Kidney capillary endothelial cell (primary cell): ENCODE measurements around the gene OGT.
"Not testable (repeated sequence)": the region's sequence is repeated elsewhere in the genome, so short reads cannot be mapped to it uniquely, and the experiment has no call there.

Source experiments
- DNase-seq: peaks from one replicate; pipeline ENCODE4 v3.0.0-alpha.2; 2018; ENCODE audit warnings: low spot score

The OGT gene

DNA sequence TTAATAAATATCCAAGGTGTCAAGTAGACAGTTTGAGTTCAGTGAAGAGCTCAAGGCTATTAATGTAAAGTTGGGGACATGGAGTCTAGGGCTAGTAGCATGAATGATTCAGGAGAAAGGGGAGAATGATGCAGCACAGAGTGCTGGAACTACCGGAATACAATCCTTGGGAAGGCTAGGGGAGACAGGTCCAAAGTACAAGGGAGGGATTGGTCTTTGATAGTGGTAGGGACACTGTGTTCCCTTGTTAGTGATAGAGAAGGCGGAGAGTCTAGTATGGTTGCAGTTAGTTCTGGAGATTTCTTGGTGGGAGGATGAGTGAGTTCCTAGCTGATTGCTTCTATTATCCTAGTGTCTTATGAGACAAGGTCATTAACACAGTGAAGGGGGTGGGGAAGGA, 54.0 kb downstream of the OGT start:
- no peak for DNase-seq

DNA sequence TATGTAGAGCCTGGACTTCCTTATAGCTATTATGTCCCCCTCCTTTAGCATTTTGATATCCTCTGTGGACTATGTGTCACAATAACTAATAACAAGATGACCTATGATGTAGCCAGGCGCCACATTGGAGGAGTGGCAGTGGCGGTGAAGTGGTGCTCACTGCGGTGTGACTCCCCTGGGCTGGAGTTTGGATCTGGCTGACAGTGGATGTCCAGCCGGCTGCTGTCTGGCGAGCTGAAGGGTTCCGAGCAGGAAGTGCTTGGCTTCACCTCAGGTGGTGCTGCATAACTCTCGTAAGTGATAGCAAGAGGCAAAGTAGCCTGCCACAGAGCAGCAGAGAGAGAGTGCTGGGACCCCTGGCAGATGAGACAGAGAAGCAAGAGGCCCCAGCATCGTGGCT, 60.3 kb downstream of the OGT start:
- not testable (repeated sequence) for DNase-seq

GRCh38 chrX:71599965-71600364, 67.1 kb downstream of the OGT start:
- no peak for DNase-seq

DNA sequence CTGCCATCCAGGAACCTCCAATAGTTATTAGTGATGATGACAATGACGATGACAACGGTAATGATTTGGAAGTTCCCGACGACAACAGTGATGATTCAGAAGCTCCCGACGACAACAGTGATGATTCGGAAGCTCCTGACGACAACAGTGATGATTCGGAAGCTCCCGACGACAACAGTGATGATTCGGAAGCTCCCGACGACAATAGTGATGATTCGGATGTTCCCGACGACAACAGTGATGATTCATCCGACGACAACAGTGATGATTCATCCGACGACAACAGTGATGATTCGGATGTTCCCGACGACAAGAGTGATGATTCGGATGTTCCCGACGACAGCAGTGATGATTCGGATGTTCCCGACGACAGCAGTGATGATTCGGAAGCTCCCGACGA, 70.7 kb downstream of the OGT start:
- no peak for DNase-seq

DNA sequence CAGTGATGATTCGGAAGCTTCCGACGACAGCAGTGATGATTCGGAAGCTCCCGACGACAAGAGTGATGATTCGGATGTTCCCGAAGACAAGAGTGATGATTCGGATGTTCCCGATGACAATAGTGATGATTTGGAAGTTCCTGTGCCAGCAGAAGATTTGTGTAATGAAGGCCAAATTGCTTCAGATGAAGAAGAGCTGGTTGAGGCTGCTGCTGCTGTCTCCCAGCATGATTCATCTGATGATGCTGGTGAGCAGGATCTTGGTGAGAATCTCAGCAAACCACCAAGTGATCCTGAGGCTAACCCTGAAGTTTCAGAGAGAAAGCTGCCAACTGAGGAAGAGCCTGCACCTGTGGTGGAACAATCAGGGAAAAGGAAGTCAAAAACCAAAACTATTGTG, 71.2 kb downstream of the OGT start:
- DNase-seq, result no peak

GRCh38 chrX:71604796-71605568, 72.1 kb downstream of the OGT start:
- DNase-seq, result no peak

GRCh38 chrX:71606536-71607216, 73.8 kb downstream of the OGT start:
- peak; percentile 30 for DNase-seq

DNA sequence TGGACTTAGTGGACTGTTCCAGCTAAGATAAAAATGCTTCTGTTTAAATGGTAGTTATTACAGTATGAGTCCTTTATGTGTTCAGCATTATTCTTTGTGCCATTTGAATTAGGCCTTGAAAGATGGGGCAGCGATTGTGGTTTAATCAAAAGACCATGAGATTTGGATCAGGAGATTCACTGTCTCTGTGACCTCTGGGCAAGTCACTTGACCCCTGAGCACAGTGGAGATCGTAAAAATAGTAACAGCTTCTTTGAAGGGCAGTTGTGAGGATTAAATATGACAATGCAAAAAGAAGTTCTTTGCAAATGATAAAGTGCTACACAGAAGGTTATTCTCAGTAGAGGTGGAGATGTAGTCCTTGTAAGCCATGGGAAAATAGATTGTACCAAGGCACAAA, 74.6 kb downstream of the OGT start:
- no peak for DNase-seq

- DNase-seq, result no peak
Observed at GRCh38 chrX:71609095-71609750, 76.3 kb downstream of the OGT start.

DNA sequence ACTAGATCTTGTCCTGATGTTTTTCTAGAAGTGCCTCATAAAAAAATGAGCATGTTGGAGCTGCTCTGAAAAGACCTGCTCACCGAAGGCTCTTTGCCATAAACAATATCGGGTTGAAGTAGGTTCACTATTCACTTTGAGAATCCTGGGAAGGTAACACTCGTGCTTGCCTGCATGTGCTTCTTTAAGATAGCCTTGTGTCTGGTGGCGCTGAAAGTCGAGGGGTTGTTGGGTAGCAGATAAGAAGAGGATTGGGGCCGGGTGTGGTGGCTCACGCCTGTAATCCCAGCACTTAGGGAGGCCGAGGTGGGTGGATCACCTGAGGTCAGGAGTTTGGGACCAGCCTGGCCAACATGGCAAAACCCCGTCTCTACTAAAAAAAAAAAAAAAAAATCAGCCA, 78.8 kb downstream of the OGT start:
- DNase-seq, result not testable (repeated sequence)

GRCh38 chrX:71612256-71612655, 79.4 kb downstream of the OGT start:
- peak; percentile 56 for DNase-seq

- DNase-seq, result no peak
Observed at GRCh38 chrX:71615056-71615455, 82.2 kb downstream of the OGT start.

- DNase-seq, result no peak
Observed at GRCh38 chrX:71615954-71616353, 83.0 kb downstream of the OGT start.

DNA sequence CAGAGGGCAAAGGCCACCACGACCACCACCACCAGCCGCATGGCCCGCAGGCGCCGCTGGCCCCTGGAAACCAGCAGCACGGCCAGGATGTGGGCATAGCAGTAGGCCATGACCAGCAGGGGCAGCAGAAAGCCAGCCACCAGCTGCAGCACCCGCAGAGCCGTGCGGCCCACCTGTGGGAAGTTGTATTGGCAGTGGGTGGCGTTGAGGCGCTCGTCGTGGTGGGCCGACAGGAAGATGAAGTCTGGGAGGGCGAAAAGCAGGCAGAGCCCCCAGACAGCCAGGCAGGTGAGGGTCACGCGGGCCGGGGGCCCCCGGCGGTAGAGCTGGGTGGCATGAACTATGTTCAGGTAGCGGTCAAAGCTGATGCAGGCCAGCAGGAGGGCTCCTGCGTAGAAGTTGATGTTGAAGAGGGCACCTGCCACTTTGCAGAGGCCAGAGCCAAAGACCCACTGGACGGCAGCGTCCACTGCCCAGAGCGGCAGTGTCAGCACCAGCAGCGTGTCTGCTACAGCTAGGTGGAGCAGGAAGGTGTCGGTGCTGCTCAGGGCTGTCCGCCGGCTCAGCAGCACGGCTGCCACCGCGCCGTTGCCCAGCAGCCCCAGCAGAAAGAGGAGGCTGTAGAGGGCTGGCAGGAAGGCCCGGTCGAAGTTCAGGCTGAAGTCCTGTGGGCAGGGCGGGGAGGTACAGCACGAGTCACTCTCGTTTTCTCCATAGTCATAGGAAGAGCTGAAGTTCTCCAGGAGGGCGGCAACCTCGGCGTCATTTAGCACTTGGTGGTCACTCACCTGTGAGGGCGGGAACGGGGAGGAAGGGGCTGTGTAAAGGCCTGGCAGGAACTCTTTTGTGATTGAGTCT, 84.0 kb downstream of the OGT start:
- no peak for DNase-seq

DNA sequence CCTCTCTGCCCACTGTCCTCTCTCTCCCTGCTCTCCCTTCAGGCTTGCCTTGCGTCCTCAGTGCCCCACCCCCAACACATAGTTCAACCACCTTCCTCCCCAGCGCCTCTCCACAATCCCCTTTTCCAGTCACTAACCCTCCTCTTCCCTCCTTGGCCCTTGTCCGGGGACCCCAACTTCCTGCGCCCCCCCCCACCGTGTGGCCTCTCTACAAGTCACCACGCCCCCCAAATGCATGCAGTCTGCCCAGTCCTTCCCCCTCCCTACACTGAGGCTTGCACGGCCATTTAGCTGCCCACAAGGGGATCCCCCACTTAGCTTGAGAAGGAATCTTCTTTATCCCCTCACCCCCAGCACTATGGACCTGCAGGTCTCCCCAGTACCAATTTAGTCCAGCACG, 84.8 kb downstream of the OGT start:
- no peak for DNase-seq

GRCh38 chrX:71618303-71618721, 85.4 kb downstream of the OGT start, which contains the start of gene CXCR3:
CXCR3 (minus strand) TSS chrX:71618511; CDS start chrX:71618449, 62 bp downstream.
- DNase-seq, result no peak

DNA sequence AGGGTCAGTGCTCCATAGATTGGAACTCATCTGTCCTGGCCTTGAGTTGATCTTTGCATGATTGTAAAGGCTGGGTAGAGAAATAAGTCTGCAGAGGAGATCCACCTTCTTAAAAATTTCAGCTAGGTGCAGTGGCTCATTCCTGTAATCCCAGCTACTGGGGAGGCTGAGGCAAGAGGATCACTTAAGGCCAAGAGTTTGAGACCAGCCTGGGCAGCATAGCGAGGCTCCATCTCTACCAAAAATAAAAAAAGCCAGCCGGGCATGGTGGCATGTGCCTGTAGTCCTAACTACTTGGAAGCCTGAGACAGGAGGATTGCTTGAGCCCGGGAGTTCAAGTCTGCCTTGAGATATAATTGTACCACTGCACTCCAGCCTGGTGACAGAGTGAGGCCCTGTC, 85.9 kb downstream of the OGT start:
- DNase-seq, result no peak

GRCh38 chrX:71619193-71619592, 86.3 kb downstream of the OGT start:
- DNase-seq, result no peak

GRCh38 chrX:71619986-71620385, 87.1 kb downstream of the OGT start:
- DNase-seq, result no peak

DNA sequence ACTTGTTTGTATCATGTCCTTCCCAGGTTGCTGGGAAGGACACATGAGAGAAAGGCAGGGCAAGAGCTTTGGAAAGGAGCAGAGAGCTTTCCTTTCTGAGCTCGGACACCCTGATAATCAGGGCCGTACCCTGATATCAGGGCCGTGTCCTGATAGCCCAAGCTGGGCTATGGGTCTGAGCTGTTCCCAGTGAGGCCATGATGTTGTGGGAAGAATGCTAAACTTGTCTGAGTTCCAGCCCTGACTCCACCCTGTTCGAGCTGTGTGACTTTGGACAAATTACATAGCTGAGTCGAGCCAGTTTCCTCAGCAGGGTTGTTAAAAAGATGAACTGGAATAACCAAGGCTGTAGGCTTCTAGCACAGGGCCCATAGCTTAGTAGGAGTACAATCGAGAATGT, 88.7 kb downstream of the OGT start:
- no peak for DNase-seq

DNA sequence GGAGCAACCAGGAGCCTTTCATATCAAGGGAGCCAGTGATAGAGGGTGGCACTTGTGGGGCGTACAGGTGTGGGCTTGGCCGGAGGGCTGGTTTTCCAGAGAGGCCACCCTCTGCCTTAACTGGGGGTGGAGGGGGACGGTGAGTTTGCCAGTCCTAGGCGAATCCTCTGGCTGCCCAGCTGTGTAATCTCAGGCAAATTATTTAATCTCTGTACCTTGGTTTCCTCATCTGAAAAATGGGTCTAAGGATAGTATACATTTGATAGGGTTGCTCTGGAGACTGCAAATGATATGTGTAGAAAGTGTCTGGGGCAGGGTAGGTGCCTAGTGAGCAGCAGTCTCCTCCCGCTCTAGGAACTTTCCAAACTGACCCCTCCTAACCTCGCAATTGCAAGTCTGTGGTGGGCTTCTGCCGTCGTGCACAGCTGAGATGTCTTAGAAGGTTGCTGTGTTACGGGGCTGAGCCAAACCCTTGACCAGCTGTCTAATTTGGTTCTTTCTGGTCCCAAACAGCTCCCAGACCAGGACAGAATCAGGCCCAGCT, 89.2 kb downstream of the OGT start:
- DNase-seq, result no peak
